Kasumi-1 (cell line): ENCODE results near the gene MARS1.
"Not testable (repeated sequence)": the region's sequence is repeated elsewhere in the genome, so short reads cannot be mapped to it uniquely, and the experiment has no call there.

Experiments
- DNase-seq, 2 experiments: peaks; one replicate each; lab custom pipeline; 2025; lab: John Stamatoyannopoulos, UW

MARS1 gene

GRCh38 chr12:57551637-57552305 is 63.9 kb downstream of the MARS1 start:
- no peak for DNase-seq

DNA sequence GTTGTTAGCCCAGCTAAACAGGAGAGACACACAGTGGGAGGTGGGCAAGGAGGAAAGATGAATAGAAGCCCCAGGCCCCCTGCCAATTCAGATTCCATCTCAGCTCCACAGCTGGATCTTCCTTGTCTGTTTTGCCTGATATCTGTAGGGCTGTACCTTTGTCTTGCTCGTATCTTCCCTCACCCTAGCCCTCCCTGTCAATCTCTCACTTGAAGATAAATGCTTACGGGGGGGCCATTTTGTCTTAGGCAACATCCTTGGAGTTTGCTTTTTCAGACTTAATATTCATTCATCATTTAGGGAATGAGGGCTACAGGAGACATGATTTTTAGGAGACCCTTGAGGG is 64.4 kb downstream of the MARS1 start:
- no peak for DNase-seq

- no peak for DNase-seq
These were observed 65.0 kb downstream of the MARS1 start for GRCh38 chr12:57552835-57553313.

DNA sequence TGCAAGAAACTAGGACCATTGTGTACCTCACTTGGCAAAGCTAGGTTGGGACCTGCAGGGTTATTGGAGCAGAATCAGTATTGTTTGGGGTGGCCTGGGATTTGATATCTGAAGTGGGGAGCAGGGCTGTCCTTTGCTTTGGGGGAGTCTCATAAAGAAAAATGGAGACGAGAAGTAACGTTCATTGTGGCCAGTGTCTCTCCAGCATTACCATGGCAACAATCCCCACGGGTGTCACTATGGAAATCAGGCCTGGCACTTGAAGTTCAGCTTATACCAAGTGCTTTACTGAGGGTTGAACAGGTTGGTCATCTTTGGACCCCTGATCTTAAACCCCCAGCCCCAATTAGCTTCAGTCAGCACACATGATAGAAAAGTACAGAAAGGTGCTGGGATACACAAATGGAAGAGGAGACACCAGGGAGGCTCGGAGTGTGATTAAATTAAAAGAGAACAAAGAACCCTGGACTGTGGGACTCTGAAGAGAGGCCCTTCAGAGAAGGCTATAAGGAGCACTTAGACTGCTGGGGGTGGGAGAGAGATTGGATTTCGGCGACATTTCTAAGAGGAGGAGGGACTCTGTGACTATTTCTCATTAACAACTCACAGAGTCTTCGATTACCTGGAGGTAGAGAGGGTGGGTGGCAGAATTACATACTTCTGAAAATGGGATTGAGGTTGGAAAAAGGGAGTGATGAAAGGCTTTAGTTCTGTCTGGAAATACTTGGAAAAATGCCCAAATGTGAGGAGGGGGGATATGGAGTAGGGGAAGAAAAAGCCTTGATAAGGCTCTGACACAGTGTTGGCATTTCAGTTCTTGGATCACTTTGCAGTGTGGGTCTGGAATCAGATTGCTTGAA is 65.7 kb downstream of the MARS1 start:
- no peak for DNase-seq

DNA sequence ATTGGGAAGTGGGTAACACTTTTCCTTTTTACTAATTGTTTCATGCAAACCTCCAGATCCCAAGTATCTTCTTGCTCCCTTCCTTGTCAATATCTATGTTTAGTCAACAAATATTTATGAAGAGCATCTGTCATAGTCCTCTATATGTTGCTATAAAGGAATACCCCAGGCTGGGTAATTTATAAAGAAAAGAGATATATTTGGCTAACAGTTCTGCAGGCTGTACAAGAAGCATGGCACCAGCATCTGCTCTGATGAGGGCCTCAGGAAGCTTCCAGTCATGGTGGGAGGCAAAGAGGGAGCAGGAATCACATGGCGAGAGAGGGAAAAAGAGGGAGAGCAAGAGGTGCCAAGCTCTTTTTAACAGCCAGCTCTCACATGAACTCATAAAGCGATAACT is 66.6 kb downstream of the MARS1 start:
- DNase-seq: no peak

GRCh38 chr12:57554897-57555296 is 67.0 kb downstream of the MARS1 start:
- no peak for DNase-seq

- DNase-seq: no peak
These were observed 71.0 kb downstream of the MARS1 start for GRCh38 chr12:57558864-57559263.

DNA sequence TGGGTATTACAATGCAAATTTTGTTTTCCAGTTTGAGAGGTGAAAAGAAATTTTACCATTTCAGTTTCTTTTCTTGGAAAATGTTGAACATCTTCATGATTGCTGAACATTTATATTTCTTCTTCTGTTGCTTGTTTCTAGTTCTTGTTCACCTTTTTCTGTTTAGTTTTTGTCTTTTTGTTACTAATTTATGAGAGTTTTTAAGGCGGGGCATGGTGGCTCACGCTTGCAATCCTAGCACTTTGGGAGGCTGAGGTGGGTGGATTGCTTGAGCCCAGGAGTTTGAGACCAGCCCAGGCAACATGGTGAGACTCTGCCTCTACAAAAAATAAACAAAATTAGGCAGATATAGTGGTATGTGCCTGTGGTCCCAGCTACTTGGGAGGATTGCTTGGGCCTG is 72.6 kb downstream of the MARS1 start:
- no peak for DNase-seq

GRCh38 chr12:57561117-57561516 is 73.2 kb downstream of the MARS1 start:
- DNase-seq: not testable (repeated sequence)

DNA sequence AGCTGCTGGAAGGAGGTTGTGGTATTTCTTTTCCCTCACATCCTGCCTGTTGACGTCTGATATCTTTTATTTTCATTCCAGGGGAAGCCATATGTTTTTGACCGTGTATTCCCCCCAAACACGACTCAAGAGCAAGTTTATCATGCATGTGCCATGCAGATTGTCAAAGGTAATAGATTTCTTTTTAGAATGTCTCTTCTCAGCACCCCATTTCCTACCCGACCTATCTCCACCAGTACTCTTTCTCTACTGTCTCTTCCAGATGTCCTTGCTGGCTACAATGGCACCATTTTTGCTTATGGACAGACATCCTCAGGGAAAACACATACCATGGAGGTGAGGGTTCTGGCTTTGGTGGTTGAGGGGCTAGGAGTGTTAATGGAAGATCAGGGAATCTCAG is 75.5 kb downstream of the MARS1 start:
- no peak for DNase-seq

DNA sequence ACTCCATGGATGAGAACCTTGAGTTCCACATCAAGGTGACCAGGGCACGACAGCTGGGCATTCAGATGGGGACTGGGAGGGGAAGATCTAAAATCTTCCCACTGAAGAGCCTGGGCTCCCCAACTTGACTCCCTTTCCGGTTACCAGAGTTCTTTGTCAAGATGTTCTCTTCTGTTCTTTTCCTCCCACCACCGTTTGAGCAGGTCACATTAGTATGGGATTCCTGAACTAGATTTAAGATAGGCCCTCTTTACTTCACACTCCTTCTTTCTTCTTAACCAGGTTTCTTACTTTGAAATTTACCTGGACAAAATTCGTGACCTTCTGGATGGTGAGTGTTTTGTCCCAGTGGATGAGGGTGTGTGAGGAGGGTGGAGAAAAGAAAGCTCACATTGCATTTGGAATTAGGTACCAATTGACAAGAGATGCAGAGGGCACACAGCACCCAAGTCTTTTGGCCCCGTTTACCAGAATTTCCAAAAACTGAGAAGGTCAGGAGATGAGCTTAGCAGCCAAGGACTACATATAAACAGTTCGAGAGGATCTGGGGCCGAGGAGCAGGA is 76.4 kb downstream of the MARS1 start:
- no peak for DNase-seq
